Measurements from ENCODE around the gene CRIM1.

- no peak for TF ChIP-seq POLR2A (IDR thresholded peaks at IDR 0.05; ENCODE audit: low read depth)
- TF ChIP-seq POLR2AphosphoS5 (IDR thresholded peaks at IDR 0.05), result peak in 1 of 2 donors; percentile 10
- TF ChIP-seq, protein P1, sequence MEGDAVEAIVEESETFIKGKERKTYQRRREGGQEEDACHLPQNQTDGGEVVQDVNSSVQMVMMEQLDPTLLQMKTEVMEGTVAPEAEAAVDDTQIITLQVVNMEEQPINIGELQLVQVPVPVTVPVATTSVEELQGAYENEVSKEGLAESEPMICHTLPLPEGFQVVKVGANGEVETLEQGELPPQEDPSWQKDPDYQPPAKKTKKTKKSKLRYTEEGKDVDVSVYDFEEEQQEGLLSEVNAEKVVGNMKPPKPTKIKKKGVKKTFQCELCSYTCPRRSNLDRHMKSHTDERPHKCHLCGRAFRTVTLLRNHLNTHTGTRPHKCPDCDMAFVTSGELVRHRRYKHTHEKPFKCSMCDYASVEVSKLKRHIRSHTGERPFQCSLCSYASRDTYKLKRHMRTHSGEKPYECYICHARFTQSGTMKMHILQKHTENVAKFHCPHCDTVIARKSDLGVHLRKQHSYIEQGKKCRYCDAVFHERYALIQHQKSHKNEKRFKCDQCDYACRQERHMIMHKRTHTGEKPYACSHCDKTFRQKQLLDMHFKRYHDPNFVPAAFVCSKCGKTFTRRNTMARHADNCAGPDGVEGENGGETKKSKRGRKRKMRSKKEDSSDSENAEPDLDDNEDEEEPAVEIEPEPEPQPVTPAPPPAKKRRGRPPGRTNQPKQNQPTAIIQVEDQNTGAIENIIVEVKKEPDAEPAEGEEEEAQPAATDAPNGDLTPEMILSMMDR (IDR thresholded peaks at IDR 0.05), result no peak
These were observed 6.7 kb downstream of the CRIM1 start for GRCh38 chr2:36362291-36362690.
